Panc1 (cell line): ENCODE data around the gene PBX1. TPM values are rescaled to one million over a fixed set of nuclear protein-coding genes. Genes with fewer than 3 reads are reported as not detected.
"Not testable (repeated sequence)": the region's sequence is repeated elsewhere in the genome, so short reads cannot be mapped to it uniquely, and the experiment has no call there.

ENCODE experiments used
- ATAC-seq: fragments of 200-7000 bp; cut with Tn5 transposase; 2 replicates; pipeline ENCODE4 v1.9.1; 2020; ENCODE audit warnings: mild to moderate bottlenecking, moderate library complexity
- BruUV-seq: library from RNA; stranded (reverse); fragments of 400-500 nt; replicated peaks from 2 replicates; lab custom pipeline; 2021; lab: Mats Ljungman, UMichigan
- CTCF ChIA-PET: fragments of 300-600 bp; sonication (Branson Sonifier 250); formaldehyde crosslinking; loops from one replicate; lab custom pipeline; 2022; ENCODE audit warnings: antibody characterized with exemption; lab: Charles Lee
- POLR2A ChIA-PET: fragments of 300-600 bp; sonication (Branson Sonifier 250); formaldehyde crosslinking; loops from one replicate; lab custom pipeline; 2022; ENCODE audit warnings: antibody characterized with exemption; lab: Charles Lee
- DNase-seq: peaks from one replicate; pipeline ENCODE4 v3.0.0-alpha.2; 2010; ENCODE audit warnings: low read depth, low spot score
- H3K27ac ChIP-seq: 2 replicates; pipeline ENCODE4 v1.5.1; 2011; ENCODE audit warnings: mild to moderate bottlenecking, low read length, inconsistent platforms
- H3K27me3 ChIP-seq: fragments of 200-500 bp; sonication (Bioruptor generic); 2 replicates; pipeline ENCODE4 v1.6.0; 2014; ENCODE audit warnings: low read length, inconsistent platforms; ENCODE audit not compliant: control insufficient read depth, insufficient read depth
- H3K36me3 ChIP-seq: fragments of 200-500 bp; sonication (Bioruptor generic); 2 replicates; pipeline ENCODE4 v1.5.1; 2014; ENCODE audit warnings: inconsistent platforms, mild to moderate bottlenecking, low read length, moderate library complexity; ENCODE audit not compliant: control insufficient read depth, insufficient read depth
- H3K4me1 ChIP-seq: 2 replicates; pipeline ENCODE4 v1.5.1; 2011; ENCODE audit warnings: inconsistent platforms, mild to moderate bottlenecking, low read length, moderate library complexity; ENCODE audit not compliant: control insufficient read depth, insufficient read depth
- H3K4me3 ChIP-seq, 2 experiments: 2 replicates each; pipeline ENCODE4 v1.5.1; 2011 to 2012; ENCODE audit warnings: low read depth in 2 of 2, low read length in 2 of 2, mild to moderate bottlenecking in 2 of 2, inconsistent platforms in 1 of 2, moderate library complexity in 1 of 2
- H3K9me3 ChIP-seq: fragments of 200-500 bp; sonication (Bioruptor generic); 2 replicates; pipeline ENCODE4 v1.5.1; 2014; ENCODE audit warnings: low read depth, mild to moderate bottlenecking, inconsistent platforms, low read length, moderate library complexity; ENCODE audit not compliant: control insufficient read depth, insufficient read depth
- POLR2AphosphoS5 ChIP-seq: IDR thresholded peaks from 2 replicates; pipeline ENCODE4 v1.6.1; 2012; ENCODE audit warnings: mild to moderate bottlenecking, low read depth, low read length, moderate library complexity
- REST ChIP-seq, 2 experiments: IDR thresholded peaks; 2 replicates each; pipeline ENCODE4 v1.6.1; 2011 to 2012; ENCODE audit warnings: low read depth in 2 of 2, control low read depth in 1 of 2, low read length in 1 of 2, mild to moderate bottlenecking in 1 of 2, moderate library complexity in 1 of 2; ENCODE audit not compliant: insufficient read depth in 1 of 2
- SIN3A ChIP-seq: IDR thresholded peaks from 2 replicates; pipeline ENCODE4 v1.6.1; 2012; ENCODE audit warnings: low read depth, mild to moderate bottlenecking, low read length, moderate library complexity, borderline replicate concordance; ENCODE audit not compliant: insufficient read depth
- TCF7L2 ChIP-seq: IDR thresholded peaks from 2 replicates; pipeline ENCODE4 v1.6.1; 2011; ENCODE audit warnings: mild to moderate bottlenecking, low read depth, low read length, inconsistent platforms
- in situ Hi-C: cut with HindIII; loops from 2 replicates; pipeline ENCODE4 v1.10.0; 2016; ENCODE audit warnings: low sequenced_read_pairs, low pct_unique_long_range_greater_than_20kb
- intact Hi-C: fragments of 100-400 bp; cut with micrococcal nuclease; formaldehyde crosslinking; loops from one replicate; pipeline ENCODE4 v1.10.0; 2022; ENCODE audit not compliant: unreplicated experiment
- total RNA-seq: library from RNA; stranded (reverse); gene quantifications from one replicate; pipeline ENCODE4 v1.2.1, GENCODE V29; 2021; ENCODE audit not compliant: unreplicated experiment
- TF ChIP-seq, protein P1 (sequence below): fragments of 450-650 bp; IDR thresholded peaks from 2 replicates; pipeline ENCODE4 v1.5.1; 2017; ENCODE audit warnings: mild to moderate bottlenecking

Gene PBX1
- total RNA-seq, 1 experiment from 2014 or later, result 2.0 TPM

DNA sequence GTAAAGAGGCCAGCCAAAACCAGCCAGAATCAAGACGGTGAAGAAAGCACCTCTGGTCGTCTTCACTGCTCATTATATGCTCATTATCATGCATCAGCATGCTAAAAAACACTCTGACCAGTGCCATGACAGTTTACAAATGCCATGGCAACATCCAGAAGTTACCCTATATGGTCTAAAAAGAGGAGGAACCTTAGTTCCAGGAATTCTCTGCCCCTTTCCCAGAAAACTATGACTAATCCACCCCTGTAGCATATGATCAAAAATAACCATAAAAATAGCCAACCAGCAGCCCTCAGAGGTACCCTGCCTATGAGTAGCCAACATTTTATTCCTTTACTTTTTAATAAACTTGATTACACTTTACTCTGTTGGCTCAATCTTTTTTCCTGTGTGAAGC, 34.2 kb upstream of the PBX1 start:
- H3K4me1 ChIP-seq, result no peaks in the 10 kb centered on the region
- in situ Hi-C loops (no loop called here), intact Hi-C loops (no loop called here)
- H3K27me3 ChIP-seq, result no peaks in the 10 kb centered on the region
- no peak for TF ChIP-seq SIN3A
- H3K9me3 ChIP-seq, result no peaks in the 10 kb centered on the region
- BruUV-seq, result no TSS peak
- H3K36me3 ChIP-seq, result no peaks in the 10 kb centered on the region
- no peak overlapping the region for H3K4me3 ChIP-seq
- ChIA-PET CTCF (no interaction called here), POLR2A (no interaction called here)
- DNase-seq, result no peak
- no peak for ATAC-seq
- H3K27ac ChIP-seq, result no peak overlapping the region

DNA sequence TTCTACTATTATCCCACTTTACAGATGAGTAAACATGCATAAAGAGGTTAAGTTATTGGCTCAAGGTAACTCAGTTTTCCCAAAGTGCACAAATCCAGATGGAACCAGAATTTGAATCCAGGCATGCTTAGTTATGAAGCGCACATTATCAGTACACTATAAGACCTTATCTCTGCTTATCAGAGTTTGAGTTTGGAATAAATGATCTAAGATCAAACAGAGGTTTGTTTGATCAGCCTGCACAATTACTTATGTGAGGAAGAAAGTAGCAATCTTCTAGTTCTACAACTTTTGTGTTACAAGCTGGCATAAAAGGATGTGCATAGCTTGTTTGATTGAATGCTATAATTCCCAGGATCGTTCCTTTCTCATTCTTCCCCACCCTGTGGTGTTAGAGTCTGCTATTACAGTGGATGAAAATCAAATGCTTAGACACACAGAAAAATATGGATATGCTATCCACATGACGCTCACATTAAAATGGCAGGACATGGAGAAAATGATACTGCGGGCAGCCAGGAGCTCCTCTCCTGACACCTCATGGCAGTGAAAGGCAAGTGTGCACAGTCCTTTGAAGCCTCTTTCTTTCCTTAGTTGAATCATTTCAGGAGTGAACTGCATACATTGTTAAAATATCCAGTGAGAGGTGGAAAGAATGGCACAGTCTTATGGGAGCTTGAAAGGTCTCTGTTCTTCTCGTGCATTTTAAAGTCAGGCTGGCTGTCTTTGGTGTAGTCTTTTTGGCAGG, 23.9 kb upstream of the PBX1 start:
- TF ChIP-seq REST (IDR thresholded peaks at IDR 0.05; ENCODE audit: insufficient read depth in 1 of 2, low read depth in 2 of 2, low read length in 1 of 2), result no peak
- TF ChIP-seq POLR2AphosphoS5, result no peak
- TF ChIP-seq, protein P1, sequence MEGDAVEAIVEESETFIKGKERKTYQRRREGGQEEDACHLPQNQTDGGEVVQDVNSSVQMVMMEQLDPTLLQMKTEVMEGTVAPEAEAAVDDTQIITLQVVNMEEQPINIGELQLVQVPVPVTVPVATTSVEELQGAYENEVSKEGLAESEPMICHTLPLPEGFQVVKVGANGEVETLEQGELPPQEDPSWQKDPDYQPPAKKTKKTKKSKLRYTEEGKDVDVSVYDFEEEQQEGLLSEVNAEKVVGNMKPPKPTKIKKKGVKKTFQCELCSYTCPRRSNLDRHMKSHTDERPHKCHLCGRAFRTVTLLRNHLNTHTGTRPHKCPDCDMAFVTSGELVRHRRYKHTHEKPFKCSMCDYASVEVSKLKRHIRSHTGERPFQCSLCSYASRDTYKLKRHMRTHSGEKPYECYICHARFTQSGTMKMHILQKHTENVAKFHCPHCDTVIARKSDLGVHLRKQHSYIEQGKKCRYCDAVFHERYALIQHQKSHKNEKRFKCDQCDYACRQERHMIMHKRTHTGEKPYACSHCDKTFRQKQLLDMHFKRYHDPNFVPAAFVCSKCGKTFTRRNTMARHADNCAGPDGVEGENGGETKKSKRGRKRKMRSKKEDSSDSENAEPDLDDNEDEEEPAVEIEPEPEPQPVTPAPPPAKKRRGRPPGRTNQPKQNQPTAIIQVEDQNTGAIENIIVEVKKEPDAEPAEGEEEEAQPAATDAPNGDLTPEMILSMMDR, result no peak
- TF ChIP-seq SIN3A, result no peak
- TF ChIP-seq TCF7L2, result no peak
- ChIA-PET CTCF (no interaction called here), POLR2A (no interaction called here)
- in situ Hi-C loops, result no loop called here
- intact Hi-C loops, result no loop called here
- Histone ChIP-seq H3K36me3 (no peaks in the 10 kb centered on the region), H3K27ac (no peak overlapping the region), H3K4me1 (no peaks in the 10 kb centered on the region), H3K9me3 (no peaks in the 10 kb centered on the region), H3K27me3 (no peaks in the 10 kb centered on the region), H3K4me3 (no peak overlapping the region)
- no TSS peak for BruUV-seq
- ATAC-seq, result no peak
- DNase-seq, result no peak

GRCh38 chr1:164552463-164552988, 6.5 kb upstream of the PBX1 start:
- DNase-seq, H3K27ac ChIP-seq, POLR2A ChIA-PET, H3K27me3 ChIP-seq, BruUV-seq, in situ Hi-C loops, CTCF ChIA-PET, H3K4me1 ChIP-seq, ATAC-seq, H3K4me3 ChIP-seq, intact Hi-C loops, H3K36me3 ChIP-seq, H3K9me3 ChIP-seq: not testable (repeated sequence)
